ENCODE data around the gene PLD5. TPM values are rescaled to one million over a fixed set of nuclear protein-coding genes. Genes with fewer than 3 reads are reported as not detected.
"Not testable (repeated sequence)": the region's sequence is repeated elsewhere in the genome, so short reads cannot be mapped to it uniquely, and the experiment has no call there.

The PLD5 gene
- polyA plus RNA-seq, 3 donors: 0.03 to 0.22 (median 0.14) TPM

GRCh38 chr1:242058181-242058580, 466.3 kb downstream of the PLD5 start:
- 81 to 92% (median 87%) methylated on average over 3 of the region's 3 CpGs for WGBS, 3 donors
- not testable (repeated sequence) for H3K27ac ChIP-seq (ENCODE audit: low read depth, low read length)

GRCh38 chr1:242057745-242058115, 466.8 kb downstream of the PLD5 start:
- H3K27ac ChIP-seq (ENCODE audit: low read depth, low read length): no peak overlapping the region
- WGBS, 3 donors: 65 to 80% (median 67%) methylated on average over 3 of the region's 3 CpGs

- H3K27ac ChIP-seq (ENCODE audit: low read depth, low read length): no peak overlapping the region
- WGBS, 3 donors: 87 to 92% (median 90%) methylated on average over 40 to 49 of the region's 49 CpGs
Observed at GRCh38 chr1:242056988-242057744, 467.3 kb downstream of the PLD5 start.

- 42 to 62% (median 55%) methylated on average over 7 of the region's 7 CpGs for WGBS, 3 donors
- H3K27ac ChIP-seq (ENCODE audit: low read depth, low read length): no peak overlapping the region
Observed at GRCh38 chr1:242055749-242056320, 468.7 kb downstream of the PLD5 start.

GRCh38 chr1:242043165-242043564, 481.3 kb downstream of the PLD5 start:
- WGBS, 3 donors: 39 to 52% (median 43%) methylated on average over 3 of the region's 3 CpGs
- H3K27ac ChIP-seq (ENCODE audit: low read depth, low read length): no peak overlapping the region

- WGBS, 3 donors: 86 to 92% (median 91%) methylated on average over 5 of the region's 5 CpGs
Observed at GRCh38 chr1:242034392-242034791, 490.1 kb downstream of the PLD5 start.

GRCh38 chr1:242033447-242033846, 491.1 kb downstream of the PLD5 start:
- H3K27ac ChIP-seq (ENCODE audit: low read depth, low read length): no peak overlapping the region
- WGBS, 3 donors: 36 to 53% (median 48%) methylated on average over 4 of the region's 4 CpGs

More at GRCh38 chr1:242034392-242034791, 490.1 kb downstream of the PLD5 start:
- no peak overlapping the region for H3K27ac ChIP-seq (ENCODE audit: low read depth, low read length)
